GM13977 (cell line): ENCODE measurements around the gene PLVAP.
A peak's percentile ranks its signal among the peaks of the same experiment; 100 is the strongest.

ENCODE experiments used
- DNase-seq: peaks from one replicate; pipeline ENCODE4 v3.0.0; 2012; ENCODE audit warnings: low spot score
- CTCF ChIP-seq: IDR thresholded peaks from 2 replicates; pipeline ENCODE4 v1.5.1; 2012; ENCODE audit warnings: mild to moderate bottlenecking, control low read depth; ENCODE audit not compliant: insufficient read depth; ENCODE audit errors: extremely low read depth, missing control alignments
- in situ Hi-C: fragments of 300-500 bp; cut with MboI; formaldehyde crosslinking; loops from one replicate; pipeline ENCODE4 v1.12.0; 2022; ENCODE audit warnings: low sequenced_read_pairs, low pct_unique_long_range_greater_than_20kb, mixed read lengths, inconsistent platforms; ENCODE audit not compliant: unreplicated experiment

PLVAP gene

DNA sequence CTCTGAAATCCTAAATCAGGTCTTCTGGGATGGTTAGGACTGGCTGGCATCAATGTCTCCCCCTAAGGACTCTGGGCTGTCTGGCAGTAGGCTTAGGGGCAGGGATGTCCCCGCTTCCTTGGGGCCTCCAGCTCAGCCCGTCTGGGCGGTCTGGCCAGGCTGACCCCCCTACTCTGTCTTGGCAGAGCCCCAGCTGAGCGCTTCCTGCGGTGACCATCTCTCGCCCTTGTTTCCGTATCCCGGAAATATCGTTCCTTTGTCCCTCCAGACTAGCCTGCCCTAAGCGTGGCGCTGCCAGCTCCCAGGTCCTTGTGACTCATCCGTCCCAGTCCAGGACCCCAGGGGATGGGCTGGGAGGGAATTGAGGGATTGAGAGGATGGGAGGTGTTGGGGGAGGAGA, 28.4 kb downstream of the PLVAP start:
- TF ChIP-seq CTCF = no peak
- in situ Hi-C loops = loop anchor here (5.0 kb wide), 1 partner anchor 39 kb away; no protein-coding TSS in a partner anchor
- DNase-seq = no peak

- no peak for TF ChIP-seq CTCF
Measured at GRCh38 chr19:17347877-17348276, 29.3 kb downstream of the PLVAP start.

DNA sequence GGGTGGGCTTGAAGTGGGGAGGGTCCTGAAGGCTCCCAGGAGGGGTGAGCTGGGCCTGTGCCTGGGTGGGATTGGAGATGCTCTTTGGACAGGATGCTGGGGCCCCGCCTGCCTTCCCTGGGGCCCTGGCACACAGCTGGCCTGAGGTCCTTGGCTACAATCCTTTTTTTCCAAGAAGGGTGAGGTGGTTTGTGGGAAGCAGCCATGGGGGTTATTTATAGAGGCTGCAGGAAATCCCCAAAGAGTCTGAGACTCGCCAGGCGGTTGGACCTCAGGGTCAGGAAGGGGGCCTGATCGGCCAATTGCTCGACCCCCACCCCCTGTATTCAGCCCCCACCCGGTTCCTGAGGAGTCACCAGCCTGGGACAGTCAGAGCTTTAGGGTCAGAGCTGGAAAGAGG, 29.8 kb downstream of the PLVAP start:
- TF ChIP-seq CTCF = no peak
- no peak for DNase-seq
- in situ Hi-C loops = loop anchor here (5.0 kb wide), 1 partner anchor 40 kb away; no protein-coding TSS in a partner anchor

More at GRCh38 chr19:17347877-17348276, 29.3 kb downstream of the PLVAP start:
- in situ Hi-C loops = loop anchor here (5.0 kb wide), 1 partner anchor 39 kb away; no protein-coding TSS in a partner anchor
- DNase-seq = no peak

DNA sequence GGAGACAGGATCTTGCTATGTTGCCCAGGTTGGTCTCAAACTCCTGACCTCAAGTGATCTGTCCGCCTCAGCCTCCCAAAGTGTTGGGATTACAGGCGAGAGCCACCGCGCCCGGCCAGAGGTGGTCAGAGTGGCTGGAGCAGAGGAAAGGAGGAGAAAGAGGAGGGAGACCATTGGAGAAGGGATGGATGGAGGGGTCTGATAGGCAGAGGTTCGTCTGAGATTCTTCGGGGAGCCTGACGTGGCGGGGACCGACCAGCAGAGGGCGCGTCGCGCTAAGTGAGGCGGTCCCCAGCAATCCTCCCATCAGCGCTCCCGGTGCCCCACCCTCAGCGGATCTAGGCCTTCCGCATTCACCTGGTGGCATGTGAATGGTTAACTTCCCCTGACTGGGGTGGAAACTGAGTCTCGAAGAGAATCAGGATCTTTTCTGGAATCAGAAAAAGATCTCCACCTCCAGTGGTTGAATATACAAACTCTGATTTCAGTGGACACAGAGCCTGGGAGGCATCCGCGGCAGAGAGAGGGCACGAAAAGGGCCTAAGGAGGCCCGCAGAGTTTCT, 31.0 kb downstream of the PLVAP start:
- peak; percentile 97 for TF ChIP-seq CTCF
- DNase-seq = peak; percentile 88
- in situ Hi-C loops = loop anchor here (5.0 kb wide), 1 partner anchor 41 kb away; no protein-coding TSS in a partner anchor

- in situ Hi-C loops = no loop called here
- TF ChIP-seq CTCF = no peak
- DNase-seq = no peak
Measured at GRCh38 chr19:17341845-17342244, 35.3 kb downstream of the PLVAP start.

DNA sequence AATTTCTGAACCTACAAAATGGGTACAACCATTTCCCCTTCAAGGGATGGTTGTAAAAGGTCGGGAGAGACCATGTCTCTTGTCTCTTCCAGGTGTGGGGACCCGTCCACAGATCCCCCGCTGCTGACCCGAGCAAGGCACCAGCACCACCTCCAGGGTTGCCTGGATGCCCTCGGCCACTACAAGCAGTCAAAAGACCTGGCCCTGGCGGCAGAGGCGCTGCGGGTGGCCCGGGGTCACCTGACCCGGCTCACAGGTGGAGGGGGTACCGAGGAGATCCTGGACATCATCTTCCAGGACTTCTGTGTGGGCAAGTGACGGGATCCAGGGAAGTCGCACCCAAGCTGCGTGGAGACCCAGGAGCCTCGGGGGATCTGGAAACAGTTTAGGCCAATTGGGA, 35.8 kb downstream of the PLVAP start:
- no peak for DNase-seq
- TF ChIP-seq CTCF = no peak
- in situ Hi-C loops = no loop called here
